ENCODE data around the gene IZUMO3.
"Not testable (repeated sequence)": the region's sequence is repeated elsewhere in the genome, so short reads cannot be mapped to it uniquely, and the experiment has no call there.

Gene IZUMO3, protein sequence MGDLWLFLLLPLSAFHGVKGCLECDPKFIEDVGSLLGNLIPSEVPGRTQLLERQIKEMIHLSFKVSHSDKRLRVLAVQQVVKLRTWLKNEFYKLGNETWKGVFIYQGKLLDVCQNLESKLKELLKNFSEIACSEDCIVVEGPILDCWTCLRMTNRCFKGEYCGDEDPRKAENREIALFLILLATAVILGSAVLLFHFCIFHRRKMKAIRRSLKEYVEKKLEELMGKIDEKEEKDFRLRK

DNA sequence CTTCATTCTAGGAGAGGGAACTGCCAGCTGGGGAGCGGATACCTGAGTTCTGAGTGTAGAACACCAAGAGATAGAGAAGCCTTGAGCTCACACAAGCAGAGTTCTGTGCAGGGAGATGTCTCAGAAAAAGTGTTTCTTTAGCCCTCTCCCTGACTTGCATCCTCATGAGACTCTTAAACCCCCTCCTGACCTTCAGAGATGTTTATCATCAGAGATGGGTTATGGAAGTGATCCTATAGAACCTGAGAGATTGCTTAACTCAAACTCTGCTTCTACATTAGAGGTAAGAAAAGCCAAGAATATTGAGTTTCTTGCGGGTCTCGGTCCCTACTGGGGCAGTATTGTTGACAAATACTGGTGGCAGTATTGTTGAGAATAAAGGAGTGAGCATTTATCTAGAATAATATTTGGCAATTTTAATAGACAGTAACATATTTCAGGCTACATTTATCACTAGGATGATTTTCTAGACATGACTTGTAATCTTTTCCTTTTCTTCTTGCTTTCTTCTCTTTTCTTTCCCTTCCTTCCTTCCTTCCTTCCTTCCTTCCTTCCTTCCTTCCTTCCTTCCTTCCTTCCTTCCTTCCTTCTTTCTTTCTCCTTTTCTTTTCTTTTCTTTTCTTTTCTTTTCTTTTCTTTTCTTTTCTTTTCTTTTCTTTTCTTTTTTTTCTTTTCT is at the start of gene IZUMO3:
TSS of gene IZUMO3 (minus strand) at position 51 of the 676 bp plus-strand sequence. CDS start 248 bp downstream, outside the sequence.
- no peak for DNase-seq

DNA sequence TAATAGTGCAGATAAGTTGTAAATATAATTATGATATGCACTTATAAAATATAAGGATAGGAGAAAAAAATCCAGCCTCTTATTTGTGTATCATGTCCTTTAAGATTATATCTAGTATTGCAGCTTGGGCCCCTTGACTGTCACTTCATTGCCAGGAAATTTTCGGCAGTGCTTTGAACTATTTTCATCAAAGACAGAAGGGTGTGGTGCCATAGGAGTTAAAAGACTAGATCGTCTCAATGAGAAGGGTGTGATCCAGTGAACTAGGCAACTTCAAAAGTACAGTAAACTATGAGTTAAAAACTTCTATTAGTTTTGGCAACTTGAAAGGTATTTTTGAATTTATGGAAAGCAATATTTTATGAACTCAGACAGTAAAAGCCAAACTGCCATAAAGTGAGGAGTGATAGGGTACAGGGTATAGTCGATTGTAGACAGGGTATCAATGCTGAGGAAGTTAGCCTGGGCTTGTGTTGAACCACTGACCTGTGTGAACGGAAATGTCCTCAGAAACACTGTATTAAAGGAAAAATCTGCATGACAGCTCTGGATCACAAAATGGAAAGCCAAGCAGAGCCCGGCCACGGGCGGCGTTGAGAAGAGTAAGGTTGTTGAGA is 48.6 kb upstream of the IZUMO3 start:
- no peak for DNase-seq

DNA sequence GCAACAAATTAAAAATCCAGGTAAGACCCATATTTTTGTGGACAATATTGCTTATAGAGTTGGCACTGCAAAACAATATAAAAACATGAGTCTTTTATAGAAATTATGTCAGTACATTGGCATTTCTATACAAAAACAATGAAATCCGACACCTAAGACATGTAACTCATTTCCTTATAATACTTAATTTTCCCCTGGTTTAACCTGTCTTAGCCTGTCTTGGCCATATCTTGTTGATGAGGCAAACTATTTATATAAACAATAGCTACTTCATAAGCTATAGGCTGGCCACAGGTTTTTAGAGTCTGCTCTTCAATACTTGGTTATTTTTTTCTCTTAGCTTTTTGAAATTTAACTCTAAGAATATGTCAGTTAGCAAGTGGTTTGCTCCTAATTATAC is 44.7 kb upstream of the IZUMO3 start:
- DNase-seq = no peak

DNA sequence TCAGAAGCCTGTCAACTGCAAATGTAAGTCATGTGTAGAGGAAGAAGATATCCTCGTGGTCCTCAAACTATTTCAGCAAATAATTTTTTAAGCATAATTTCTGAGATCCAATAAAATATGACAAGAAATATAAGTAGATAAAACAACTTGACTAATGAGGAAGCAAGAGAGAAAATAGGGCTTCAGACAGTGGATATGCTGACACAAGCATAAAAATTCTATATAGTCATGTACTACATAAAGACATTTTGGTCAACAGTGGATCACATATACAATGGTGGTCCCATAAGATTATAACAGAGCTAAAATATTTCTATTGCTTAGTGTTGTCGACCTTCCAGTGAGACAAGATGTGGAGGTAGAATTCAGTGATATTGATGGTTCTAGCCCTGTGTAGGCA is 42.2 kb upstream of the IZUMO3 start:
- no peak for DNase-seq

DNA sequence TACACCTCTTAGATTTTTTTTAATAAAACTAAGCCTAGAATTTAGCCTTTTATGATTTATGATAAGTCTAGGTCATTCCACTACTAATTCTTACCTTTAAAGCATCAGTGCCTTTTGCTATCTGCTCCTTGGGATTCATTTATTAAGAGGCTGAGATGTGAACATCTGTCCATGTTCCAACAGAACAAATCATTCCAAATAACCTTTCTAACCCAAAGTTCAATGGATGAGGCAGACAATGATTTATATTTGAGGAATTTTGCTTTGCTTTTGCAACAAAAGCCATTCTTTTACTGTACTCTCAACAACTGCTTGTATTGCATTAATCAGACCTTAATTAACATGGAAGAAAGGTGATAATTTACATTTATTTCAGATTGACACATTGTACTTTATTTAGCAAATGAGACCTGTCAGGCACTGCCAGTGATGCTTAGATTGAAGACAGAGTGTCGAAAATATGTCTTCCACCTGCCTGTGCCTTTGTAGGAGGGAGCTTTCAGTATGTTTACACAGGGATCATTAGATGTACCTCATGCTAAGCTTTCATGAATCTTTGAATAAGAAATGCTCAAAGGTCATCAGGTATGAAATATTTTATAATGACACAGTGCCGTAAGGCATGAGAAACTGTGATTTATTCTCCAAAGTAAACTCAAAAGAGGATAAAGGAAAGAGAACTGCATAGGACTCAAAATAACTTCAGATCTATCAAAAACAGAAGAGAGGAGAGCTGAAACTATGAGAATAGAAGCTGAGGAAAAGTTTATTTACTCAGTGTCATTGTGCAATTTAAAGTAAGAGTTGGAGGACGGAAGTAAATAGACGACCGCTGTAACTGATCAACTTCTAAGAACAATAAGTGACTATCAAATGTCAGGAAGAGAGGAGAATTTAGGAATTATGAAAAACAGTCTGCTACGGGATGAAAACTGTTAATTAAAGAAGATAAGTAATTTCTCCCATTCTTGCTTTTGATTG is 36.7 kb upstream of the IZUMO3 start:
- no peak for DNase-seq

DNA sequence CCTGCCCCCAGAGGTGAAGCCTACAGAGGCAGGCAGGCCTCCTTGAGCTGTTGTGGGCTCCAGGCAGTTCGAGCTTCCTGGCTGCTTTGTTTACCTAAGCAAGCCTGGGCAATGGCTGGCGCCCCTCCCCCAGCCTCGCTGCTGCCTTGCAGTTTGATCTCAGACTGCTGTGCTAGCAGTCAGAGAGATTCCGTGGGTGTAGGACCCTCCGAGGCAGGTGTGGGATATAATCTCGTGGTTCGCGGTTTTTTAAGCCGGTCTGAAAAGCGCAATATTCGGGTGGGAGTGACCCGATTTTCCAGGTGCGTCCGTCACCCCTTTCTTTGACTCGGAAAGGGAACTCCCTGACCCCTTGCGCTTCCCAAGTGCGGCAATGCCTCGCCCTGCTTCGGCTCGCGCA is 34.3 kb upstream of the IZUMO3 start:
- DNase-seq = not testable (repeated sequence)

DNA sequence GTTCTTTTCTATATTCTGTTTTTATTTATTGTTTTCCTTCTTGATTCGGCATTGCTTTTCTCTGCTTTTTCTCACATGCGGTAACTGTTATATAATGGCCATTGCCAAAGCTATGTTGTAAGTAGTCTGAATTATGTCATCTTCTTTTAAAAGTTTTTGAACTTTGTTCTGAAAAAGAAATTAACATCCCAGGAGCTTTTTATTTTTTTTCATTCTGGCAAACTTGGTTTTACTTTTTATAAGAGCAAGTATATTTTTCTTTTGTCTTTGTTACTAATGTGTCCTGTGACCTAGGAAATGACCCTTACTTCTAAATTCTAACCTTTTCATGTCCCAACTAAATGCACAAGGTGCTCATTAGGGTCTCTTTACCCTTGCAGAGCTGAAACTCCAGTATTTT is 26.7 kb upstream of the IZUMO3 start:
- DNase-seq = no peak

DNA sequence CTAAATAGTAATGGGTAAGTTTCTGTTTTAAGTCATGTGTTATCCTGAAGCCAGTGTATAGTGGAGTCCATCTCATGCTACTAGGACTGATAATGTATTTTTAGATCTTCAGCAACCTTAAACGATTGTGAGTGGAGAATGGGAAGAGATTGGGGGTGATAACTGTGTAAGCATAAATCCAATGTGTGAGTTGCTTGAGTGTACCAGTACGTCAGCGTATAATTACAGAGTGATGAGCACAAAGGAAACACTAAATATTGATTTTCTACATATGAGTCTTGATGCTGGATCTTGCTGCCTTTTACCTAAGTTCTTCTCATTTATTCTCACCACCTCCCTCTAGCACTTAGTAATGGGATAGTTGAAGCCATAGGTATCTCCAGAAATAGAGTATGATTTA is 16.3 kb upstream of the IZUMO3 start:
- no peak for DNase-seq

DNA sequence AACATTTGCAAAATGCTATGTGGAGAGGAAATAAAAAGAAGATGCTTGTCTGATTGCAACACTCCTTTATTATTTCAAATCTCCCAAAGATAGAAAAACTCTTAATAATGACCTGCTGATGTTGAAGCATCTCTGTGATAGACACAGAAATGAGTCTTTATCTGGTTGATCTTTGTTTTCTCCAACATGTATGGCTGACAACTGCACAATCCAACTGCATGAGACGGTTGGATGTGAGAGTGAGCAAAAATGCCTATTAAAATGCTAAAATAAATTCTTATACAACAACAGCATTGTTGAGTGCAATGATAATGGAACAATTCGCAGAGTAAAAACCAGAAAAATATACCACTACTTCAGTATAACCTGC is 7.5 kb upstream of the IZUMO3 start:
- no peak for DNase-seq

DNA sequence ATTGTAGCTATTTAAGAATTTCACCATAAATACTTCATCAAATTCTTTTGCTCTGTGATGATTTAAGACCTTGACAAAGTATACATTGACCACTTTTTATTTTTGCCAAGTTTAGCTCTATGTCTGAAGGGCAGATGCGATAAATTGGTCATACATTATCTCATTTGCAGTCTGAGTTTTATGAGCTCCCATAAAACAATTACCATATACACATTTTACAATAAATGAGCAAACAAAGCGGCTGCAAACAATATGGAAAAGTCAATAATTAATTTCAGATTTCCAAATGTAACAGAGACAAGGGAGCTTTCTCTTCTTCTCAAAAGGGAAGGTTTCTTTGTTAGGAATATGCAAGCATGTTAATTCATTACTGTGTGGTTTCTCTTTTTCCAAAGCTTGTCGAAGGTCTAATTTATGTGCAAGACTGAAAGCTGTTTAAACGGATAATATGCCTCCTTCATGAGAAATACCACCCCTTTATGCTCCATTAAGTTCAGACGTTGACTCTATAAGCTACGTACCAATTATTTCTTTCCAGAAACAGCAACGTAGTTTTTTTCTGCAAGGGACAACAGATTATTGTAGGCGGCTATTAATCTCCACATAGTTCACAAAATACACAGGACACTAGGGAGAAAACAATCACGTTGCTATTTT is 7.0 kb upstream of the IZUMO3 start:
- no peak for DNase-seq

DNA sequence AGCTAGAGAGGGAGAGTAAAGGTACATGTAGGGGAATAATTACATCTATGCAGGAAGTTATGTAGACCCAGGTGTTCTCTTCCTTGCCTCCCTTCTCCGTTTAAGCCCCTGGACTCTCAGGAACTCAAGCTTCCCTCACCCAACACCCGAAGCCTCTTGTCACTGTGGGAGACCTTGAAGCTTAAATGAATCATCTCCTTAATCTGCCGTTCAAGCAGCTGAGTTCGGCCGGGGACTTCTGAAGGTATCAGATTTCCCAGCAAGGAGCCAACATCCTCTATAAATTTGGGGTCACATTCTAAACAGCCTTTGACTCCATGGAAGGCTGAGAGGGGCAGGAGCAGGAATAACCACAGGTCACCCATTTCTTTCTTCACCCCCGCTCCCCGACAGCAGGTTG is 412 bp downstream of the IZUMO3 start:
- no peak for DNase-seq

DNA sequence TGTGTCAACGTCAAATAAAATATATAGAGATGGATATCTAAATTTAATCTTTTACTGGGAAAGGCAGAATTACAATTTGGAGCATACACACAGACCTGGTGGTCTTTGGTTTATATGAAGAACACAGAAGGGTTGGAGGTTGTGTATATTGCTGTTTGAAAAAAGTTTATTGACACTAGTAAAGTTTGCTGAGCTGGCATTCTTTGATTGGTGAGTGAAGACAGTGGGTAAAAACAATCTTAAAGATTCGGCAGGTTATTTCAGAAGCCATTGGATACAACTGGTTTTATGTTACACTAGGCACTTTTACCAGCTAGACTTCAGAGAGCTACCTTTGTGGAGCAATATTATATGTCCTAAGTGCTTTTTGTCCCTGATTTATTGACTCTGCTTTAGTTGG is 27.2 kb downstream of the IZUMO3 start:
- no peak for DNase-seq

DNA sequence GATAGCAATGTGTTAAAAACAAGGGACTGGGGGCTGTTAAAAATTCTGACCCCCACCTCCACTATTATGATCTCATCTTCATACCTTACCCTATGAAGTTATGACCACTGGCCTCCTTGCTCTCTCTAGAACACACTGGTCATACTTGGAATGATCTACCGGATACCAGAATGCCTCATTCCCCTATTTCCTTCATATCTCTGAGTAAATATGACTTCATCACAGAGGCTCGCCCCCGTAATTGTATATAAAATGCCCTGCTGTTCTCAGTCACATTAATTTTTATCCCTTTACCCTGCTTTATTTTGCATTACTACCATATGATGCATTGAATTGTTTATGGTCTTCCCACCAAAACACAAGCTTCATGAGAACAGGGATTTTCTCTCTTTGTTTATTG is 29.2 kb downstream of the IZUMO3 start:
- no peak for DNase-seq

DNA sequence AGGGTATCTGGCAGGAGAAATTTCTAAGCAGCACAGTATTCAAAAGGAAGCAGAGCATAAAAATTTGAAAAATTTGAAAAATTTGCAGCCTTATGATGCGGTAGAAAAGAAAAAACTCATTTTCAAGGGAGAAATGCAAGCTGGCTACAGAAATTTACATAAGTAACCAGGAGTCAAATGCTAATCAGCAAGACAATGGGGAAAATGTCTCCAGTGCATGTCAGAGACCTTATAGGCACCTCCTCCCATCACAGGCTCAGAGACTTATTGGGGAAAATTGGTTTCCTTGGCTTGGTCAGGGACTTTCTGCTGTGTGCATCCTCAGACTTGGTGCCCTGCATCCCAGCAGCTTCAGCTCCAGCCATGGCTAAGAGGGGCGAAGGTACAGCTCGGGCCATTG is 35.8 kb downstream of the IZUMO3 start:
- no peak for DNase-seq

DNA sequence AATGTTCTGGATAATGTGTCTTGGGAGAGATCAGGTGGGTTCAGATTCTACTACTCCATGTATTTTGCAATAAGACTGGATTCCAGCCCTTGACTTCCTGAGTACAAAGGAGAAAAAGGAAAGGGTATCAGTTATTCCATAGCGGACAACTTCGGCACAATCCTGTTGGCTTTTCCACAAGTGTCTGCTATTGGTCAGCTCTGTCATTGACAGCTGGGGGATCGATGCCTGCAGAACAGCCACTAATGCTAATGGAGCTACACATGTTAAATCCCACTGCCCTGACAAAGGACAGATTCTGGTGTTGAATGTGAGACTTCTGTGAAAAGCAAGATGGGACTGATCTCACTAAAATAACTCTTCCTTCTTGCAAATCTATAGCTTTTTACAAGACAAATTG is 41.2 kb downstream of the IZUMO3 start:
- no peak for DNase-seq

DNA sequence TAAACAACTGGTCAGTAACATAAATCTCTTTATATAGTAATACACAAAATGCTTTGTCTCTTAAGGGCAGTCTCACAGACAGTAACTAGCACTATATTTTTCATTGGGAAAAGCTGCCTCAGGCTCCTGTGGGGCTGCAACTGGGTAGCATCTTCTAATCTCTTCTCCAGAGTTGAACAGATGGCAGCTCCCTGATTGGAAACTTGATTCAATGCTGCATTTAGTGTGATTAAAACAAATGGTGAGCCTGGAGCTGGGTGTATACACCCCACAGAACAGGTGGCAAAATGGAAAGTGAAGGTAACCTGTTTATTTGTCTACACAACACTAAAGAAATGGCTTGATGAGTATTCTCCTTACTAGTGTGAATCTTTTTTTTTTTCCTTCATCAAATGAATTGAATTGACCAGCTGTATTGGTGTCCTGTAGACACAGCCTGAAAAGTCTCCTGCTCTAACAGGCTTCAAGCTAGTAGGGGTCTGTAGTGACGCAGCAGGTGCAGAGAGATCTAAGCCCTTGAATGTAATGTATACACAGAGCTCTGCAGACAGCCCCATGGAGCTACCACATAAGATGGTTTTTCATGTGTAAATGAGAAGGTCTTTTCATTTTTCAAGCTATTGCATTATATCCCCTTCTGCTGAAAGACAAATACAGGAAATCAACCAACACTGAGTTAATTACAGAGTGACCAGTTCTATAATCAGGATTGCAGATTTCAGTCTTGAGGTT is 43.3 kb downstream of the IZUMO3 start:
- no peak for DNase-seq

DNA sequence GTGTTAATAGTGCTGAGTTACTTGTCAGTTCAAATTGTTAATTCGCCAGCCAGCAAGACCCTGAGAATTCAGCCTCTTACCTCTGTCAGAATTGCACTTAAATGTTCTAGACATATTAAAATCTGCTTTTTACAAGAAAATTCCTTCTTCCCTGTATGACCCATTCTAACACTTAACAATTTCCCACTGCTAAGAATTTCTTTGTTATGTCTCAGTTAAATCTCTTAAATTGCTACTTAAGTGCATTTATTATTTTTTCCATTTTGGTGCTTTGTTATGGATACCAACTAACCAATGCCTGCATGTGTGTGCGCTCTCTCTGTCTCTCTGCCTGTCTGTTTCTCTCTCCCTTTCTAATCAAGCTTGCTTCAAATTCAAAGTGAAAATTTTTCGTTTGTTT is 44.9 kb downstream of the IZUMO3 start:
- no peak for DNase-seq

DNA sequence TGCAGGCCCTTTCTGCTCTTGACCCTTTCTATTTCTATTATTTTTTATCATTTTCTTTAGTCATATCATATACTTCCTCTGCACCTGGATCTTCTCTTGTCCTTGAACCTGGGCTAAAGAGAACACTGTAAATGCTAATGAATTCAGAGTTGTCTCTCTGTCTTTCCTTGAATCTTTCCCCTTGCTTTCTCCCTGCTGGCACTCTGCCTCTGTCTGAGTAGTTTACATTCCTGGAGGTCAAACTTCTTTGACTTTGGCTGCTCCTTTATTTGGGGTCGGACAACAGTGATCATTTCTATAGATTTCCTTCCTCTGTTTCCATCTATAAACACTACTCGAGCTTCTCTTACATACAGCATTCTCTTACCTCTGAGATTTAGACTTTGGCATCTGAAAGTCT is 47.1 kb downstream of the IZUMO3 start:
- DNase-seq = no peak

DNA sequence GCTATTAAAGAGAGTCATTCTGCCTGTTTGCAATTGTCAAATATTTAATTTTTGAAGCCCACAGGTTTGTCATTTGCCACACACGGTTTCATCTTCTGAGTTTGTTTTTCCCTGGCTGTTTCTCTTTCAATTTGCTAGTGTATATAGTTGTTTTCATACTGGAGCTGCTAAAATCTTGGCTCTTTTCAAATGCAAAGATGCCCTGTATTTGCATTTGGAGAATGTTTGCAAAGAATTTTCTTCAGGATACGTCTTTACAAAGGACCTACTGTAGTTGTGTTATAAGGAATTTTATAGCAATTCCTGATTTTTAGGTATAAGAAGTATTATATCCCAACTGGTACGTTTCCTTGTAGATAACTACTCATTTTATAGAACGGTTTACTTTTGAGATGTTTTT is 48.0 kb downstream of the IZUMO3 start:
- no peak for DNase-seq
